Subcutaneous abdominal adipose tissue (tissue), 5 donors: ENCODE results near the gene SCGB3A1.

Experiments used
- H3K27ac ChIP-seq: one replicate; pipeline ENCODE4 v1.7.0; 2013; ENCODE audit warnings: low read depth, mild to moderate bottlenecking, inconsistent platforms, low read length, moderate library complexity
- H3K27me3 ChIP-seq, 5 donors: one replicate each; pipeline ENCODE4 v1.7.0; 2013; ENCODE audit warnings: low read length in 5 of 5, inconsistent platforms in 1 of 5; ENCODE audit not compliant: control insufficient read depth in 5 of 5, insufficient read depth in 4 of 5
- H3K36me3 ChIP-seq, 5 donors: one replicate each; pipeline ENCODE4 v1.7.0; 2013; ENCODE audit warnings: low read length in 5 of 5; ENCODE audit not compliant: control insufficient read depth in 5 of 5, insufficient read depth in 5 of 5
- H3K4me1 ChIP-seq, 5 donors: one replicate each; pipeline ENCODE4 v1.7.0; 2013; ENCODE audit warnings: low read length in 5 of 5, mild to moderate bottlenecking in 3 of 5, moderate library complexity in 1 of 5; ENCODE audit not compliant: control insufficient read depth in 5 of 5, insufficient read depth in 5 of 5
- H3K4me3 ChIP-seq, 5 donors: one replicate each; pipeline ENCODE4 v1.7.0; 2013; ENCODE audit warnings: low read length in 5 of 5, low read depth in 1 of 5
- H3K9ac ChIP-seq, 5 donors: one replicate each; pipeline ENCODE4 v1.7.0; 2013; ENCODE audit warnings: low read length in 5 of 5, mild to moderate bottlenecking in 4 of 5, moderate library complexity in 3 of 5
- H3K9me3 ChIP-seq, 5 donors: one replicate each; pipeline ENCODE4 v1.7.0; 2013; ENCODE audit warnings: low read length in 5 of 5; ENCODE audit not compliant: control insufficient read depth in 5 of 5
- donor health status: healthy.
- donor health status: healthy.
- donor health status: healthy.
- donor health status: healthy.
- donor health status: healthy.

The SCGB3A1 gene

GRCh38 chr5:180613814-180614188, 22.5 kb upstream of the SCGB3A1 start:
- Histone ChIP-seq H3K9ac (no peak overlapping the region), H3K27ac (no peak overlapping the region), H3K4me1 (peaks cover 0 to 6% (median 4%) of the 10 kb centered on the region in 5 donors), H3K4me3 (no peak overlapping the region), H3K27me3 (peaks cover under 1 to 13% (median 5%) of the 10 kb centered on the region in 5 donors), H3K36me3 (peaks cover 0 to 32% (median 14%) of the 10 kb centered on the region in 5 donors), H3K9me3 (no peaks in the 10 kb centered on the region)

- Histone ChIP-seq H3K9ac (no peak overlapping the region), H3K4me3 (no peak overlapping the region), H3K4me1 (peaks cover 0 to under 1% (median 0%) of the 10 kb centered on the region in 5 donors), H3K27ac (no peak overlapping the region), H3K36me3 (peaks cover 0 to 37% (median 17%) of the 10 kb centered on the region in 5 donors), H3K27me3 (peaks cover 3 to 15% (median 8%) of the 10 kb centered on the region in 5 donors), H3K9me3 (no peaks in the 10 kb centered on the region)
Measured at GRCh38 chr5:180613188-180613813, 22.0 kb upstream of the SCGB3A1 start.

GRCh38 chr5:180612683-180613082, 21.4 kb upstream of the SCGB3A1 start:
- Histone ChIP-seq H3K36me3 (peaks cover 0 to 37% (median 17%) of the 10 kb centered on the region in 5 donors), H3K4me3 (no peak overlapping the region), H3K27ac (no peak overlapping the region), H3K9me3 (no peaks in the 10 kb centered on the region), H3K4me1 (no peaks in the 10 kb centered on the region), H3K9ac (no peak overlapping the region), H3K27me3 (peaks cover 3 to 15% (median 8%) of the 10 kb centered on the region in 5 donors)

GRCh38 chr5:180611140-180611850, 20.0 kb upstream of the SCGB3A1 start:
- Histone ChIP-seq H3K9ac (no peak overlapping the region), H3K4me3 (no peak overlapping the region), H3K4me1 (no peaks in the 10 kb centered on the region), H3K36me3 (peaks cover 0 to 31% (median 10%) of the 10 kb centered on the region in 5 donors), H3K27ac (no peak overlapping the region), H3K27me3 (peaks cover 0 to 15% (median 4%) of the 10 kb centered on the region in 5 donors), H3K9me3 (no peaks in the 10 kb centered on the region)

GRCh38 chr5:180609817-180610550, 18.7 kb upstream of the SCGB3A1 start:
- H3K27ac ChIP-seq = no peak overlapping the region
- no peak overlapping the region for H3K4me3 ChIP-seq
- peaks cover 0 to 15% (median 4%) of the 10 kb centered on the region in 5 donors for H3K27me3 ChIP-seq
- H3K36me3 ChIP-seq = peaks cover 0 to 27% (median 9%) of the 10 kb centered on the region in 5 donors
- H3K4me1 ChIP-seq = no peaks in the 10 kb centered on the region
- no peaks in the 10 kb centered on the region for H3K9me3 ChIP-seq
- H3K9ac ChIP-seq = no peak overlapping the region

- Histone ChIP-seq H3K9me3 (no peaks in the 10 kb centered on the region), H3K27ac (no peak overlapping the region), H3K9ac (no peak overlapping the region), H3K4me3 (no peak overlapping the region), H3K27me3 (peaks cover 0 to 15% (median 4%) of the 10 kb centered on the region in 5 donors), H3K4me1 (no peaks in the 10 kb centered on the region), H3K36me3 (peaks cover 0 to 27% (median 9%) of the 10 kb centered on the region in 5 donors)
Measured at GRCh38 chr5:180609386-180609785, 18.1 kb upstream of the SCGB3A1 start.

GRCh38 chr5:180608572-180609310, 17.4 kb upstream of the SCGB3A1 start:
- Histone ChIP-seq H3K9me3 (no peaks in the 10 kb centered on the region), H3K36me3 (peaks cover 0 to 26% (median 9%) of the 10 kb centered on the region in 5 donors), H3K4me1 (no peaks in the 10 kb centered on the region), H3K27me3 (peaks cover 0 to 15% (median 4%) of the 10 kb centered on the region in 5 donors), H3K4me3 (no peak overlapping the region), H3K9ac (no peak overlapping the region), H3K27ac (no peak overlapping the region)

- Histone ChIP-seq H3K36me3 (peaks cover 0 to 24% (median 9%) of the 10 kb centered on the region in 5 donors), H3K4me3 (no peak overlapping the region), H3K27ac (no peak overlapping the region), H3K4me1 (no peaks in the 10 kb centered on the region), H3K27me3 (peaks cover 0 to 15% (median 4%) of the 10 kb centered on the region in 5 donors), H3K9me3 (no peaks in the 10 kb centered on the region), H3K9ac (no peak overlapping the region)
Measured at GRCh38 chr5:180607861-180608571, 16.7 kb upstream of the SCGB3A1 start.

- no peak overlapping the region for H3K4me3 ChIP-seq
- no peak overlapping the region for H3K9ac ChIP-seq
- no peak overlapping the region for H3K27ac ChIP-seq
- H3K9me3 ChIP-seq = no peaks in the 10 kb centered on the region
- peaks cover 0 to 21% (median 9%) of the 10 kb centered on the region in 5 donors for H3K36me3 ChIP-seq
- peaks cover 0 to 2% (median 0%) of the 10 kb centered on the region in 5 donors for H3K4me1 ChIP-seq
- peaks cover 0 to 11% (median 4%) of the 10 kb centered on the region in 5 donors for H3K27me3 ChIP-seq
Measured at GRCh38 chr5:180606215-180606785, 15.0 kb upstream of the SCGB3A1 start.
